ENCODE data around the gene POTEB2. TPM values are rescaled to one million over a fixed set of nuclear protein-coding genes. Genes with fewer than 3 reads are reported as not detected.

POTEB2 gene
- total RNA-seq, 1 experiment from 2014 or later: not detected

Small RNA genes lying within 50 kb of the gene (microRNA-seq; reads per million reads assigned to microRNA genes)
- gene MIR3118-2 (ENCODE audit: borderline number of aligned reads): not detected

All from HCT116 (cell line).